ENCODE measurements around the gene PAPPA.

Gene PAPPA

GRCh38 chr9:116212986-116213692, 59.5 kb downstream of the PAPPA start:
- TF ChIP-seq, protein P1, sequence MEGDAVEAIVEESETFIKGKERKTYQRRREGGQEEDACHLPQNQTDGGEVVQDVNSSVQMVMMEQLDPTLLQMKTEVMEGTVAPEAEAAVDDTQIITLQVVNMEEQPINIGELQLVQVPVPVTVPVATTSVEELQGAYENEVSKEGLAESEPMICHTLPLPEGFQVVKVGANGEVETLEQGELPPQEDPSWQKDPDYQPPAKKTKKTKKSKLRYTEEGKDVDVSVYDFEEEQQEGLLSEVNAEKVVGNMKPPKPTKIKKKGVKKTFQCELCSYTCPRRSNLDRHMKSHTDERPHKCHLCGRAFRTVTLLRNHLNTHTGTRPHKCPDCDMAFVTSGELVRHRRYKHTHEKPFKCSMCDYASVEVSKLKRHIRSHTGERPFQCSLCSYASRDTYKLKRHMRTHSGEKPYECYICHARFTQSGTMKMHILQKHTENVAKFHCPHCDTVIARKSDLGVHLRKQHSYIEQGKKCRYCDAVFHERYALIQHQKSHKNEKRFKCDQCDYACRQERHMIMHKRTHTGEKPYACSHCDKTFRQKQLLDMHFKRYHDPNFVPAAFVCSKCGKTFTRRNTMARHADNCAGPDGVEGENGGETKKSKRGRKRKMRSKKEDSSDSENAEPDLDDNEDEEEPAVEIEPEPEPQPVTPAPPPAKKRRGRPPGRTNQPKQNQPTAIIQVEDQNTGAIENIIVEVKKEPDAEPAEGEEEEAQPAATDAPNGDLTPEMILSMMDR (conservative IDR thresholded peaks at IDR 0.05; ENCODE audit: control insufficient read depth, insufficient read depth, low read depth, low read length) = no peak
- no peak for DNase-seq (ENCODE audit: low read depth)

DNA sequence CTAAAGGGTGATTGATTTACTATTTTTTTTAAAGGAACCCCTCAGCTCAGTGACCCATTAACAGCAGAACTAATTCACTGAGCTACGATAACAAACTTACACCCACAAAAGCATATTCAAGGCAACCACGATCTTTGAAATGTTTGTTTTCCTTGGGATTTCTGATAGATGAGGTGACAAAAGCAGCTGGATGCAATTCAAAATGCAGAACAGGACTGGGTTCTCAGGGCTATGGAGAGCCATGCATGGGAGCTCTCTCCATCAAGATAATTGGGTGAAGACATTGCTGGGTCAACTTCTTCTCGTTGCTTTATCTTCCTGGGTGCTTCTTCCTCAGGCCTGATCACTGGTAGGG, 60.1 kb downstream of the PAPPA start:
- H3K4me3 ChIP-seq (ENCODE audit: control insufficient read depth, low read depth, low read length) = no peak overlapping the region
- no peak for DNase-seq (ENCODE audit: low read depth)
- TF ChIP-seq, protein P1 (conservative IDR thresholded peaks at IDR 0.05; ENCODE audit: control insufficient read depth, insufficient read depth, low read depth, low read length) = no peak

More at GRCh38 chr9:116212986-116213692, 59.5 kb downstream of the PAPPA start:
- H3K4me3 ChIP-seq (ENCODE audit: control insufficient read depth, low read depth, low read length) = no peak overlapping the region

DNA sequence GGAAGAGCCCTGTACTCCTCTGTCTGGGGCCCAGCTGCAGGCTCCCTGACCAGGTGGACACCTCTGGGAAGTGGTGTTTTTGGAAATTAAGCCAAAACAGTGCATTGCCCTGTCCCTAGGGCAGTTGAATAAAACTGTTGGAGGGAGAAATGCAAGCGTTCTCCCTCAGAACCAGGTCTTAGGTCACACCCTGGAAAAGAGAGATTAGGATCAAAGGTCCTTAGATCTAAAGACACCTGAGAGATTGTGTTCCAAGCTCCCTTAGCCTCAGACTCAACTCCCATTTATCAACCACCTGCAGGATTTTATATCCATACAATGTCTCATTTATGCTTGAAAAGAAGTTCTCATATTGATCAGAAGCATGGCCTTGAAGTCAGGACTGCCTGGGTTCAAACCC, 64.8 kb downstream of the PAPPA start:
- TF ChIP-seq, protein P1 (conservative IDR thresholded peaks at IDR 0.05; ENCODE audit: control insufficient read depth, insufficient read depth, low read depth, low read length) = no peak
- H3K4me3 ChIP-seq (ENCODE audit: control insufficient read depth, low read depth, low read length) = no peak overlapping the region
- no peak for DNase-seq (ENCODE audit: low read depth)

GRCh38 chr9:116219686-116220085, 66.1 kb downstream of the PAPPA start:
- DNase-seq (ENCODE audit: low read depth) = no peak
- no peak overlapping the region for H3K4me3 ChIP-seq (ENCODE audit: control insufficient read depth, low read depth, low read length)
- TF ChIP-seq, protein P1 (conservative IDR thresholded peaks at IDR 0.05; ENCODE audit: control insufficient read depth, insufficient read depth, low read depth, low read length) = no peak

DNA sequence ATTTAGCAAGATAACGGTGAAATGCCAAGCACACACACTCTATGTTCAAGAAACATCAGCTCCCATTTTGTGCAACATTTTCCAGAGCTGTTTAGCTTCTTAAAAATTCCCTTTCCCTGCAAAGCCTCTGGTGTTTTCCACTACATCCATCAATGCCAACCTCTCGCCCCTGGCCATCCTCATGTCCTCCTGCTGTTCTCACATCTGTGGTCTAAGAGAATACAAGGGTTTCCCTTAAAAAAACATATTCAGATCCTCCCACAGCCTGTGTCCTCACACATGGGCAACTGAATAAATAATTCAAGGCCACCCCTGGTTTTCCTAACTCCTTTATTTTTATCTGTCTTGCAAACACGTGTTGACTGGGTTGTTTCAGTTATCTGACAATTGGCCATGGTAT, 70.3 kb downstream of the PAPPA start:
- no peak overlapping the region for H3K4me3 ChIP-seq (ENCODE audit: control insufficient read depth, low read depth, low read length)
- no peak for DNase-seq (ENCODE audit: low read depth)
- TF ChIP-seq, protein P1 (conservative IDR thresholded peaks at IDR 0.05; ENCODE audit: control insufficient read depth, insufficient read depth, low read depth, low read length) = no peak

DNA sequence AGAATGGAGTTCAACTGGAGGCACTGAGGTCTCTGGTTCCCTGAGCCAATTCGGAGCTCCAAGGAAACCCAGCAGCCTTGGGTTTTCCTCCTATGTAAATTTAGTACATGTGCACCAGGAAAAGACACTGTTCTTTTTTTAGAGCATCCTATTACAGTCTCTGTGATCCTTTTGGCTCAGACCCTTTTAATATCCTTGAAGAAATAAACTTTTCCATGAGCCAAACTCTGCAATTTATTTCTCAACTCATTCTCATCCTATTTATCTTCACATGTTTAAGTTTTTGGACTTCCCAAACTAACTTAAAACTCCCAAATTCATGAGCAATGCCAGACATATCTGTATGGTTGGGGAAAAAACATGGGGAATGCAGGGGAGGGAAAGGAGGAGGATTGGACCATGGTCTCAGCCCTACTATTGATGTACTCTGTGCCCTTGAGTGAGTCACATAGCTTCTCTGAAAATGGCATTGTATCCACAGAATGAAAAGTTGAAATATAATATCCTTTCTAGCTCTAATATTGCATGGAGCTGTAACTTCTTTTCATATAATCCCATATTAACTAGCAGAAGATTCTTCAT, 76.6 kb downstream of the PAPPA start:
- DNase-seq (ENCODE audit: low read depth) = no peak
- TF ChIP-seq, protein P1 (conservative IDR thresholded peaks at IDR 0.05; ENCODE audit: control insufficient read depth, insufficient read depth, low read depth, low read length) = no peak
- H3K4me3 ChIP-seq (ENCODE audit: control insufficient read depth, low read depth, low read length) = no peak overlapping the region

Data from fibroblast of mammary gland (primary cell).